GM12874 (cell line): ENCODE results near the gene CHD2.

Source experiments
- CTCF ChIP-seq: IDR thresholded peaks from 2 replicates; pipeline ENCODE4 v1.5.1; 2011; ENCODE audit warnings: low read depth, mild to moderate bottlenecking, control low read depth, low read length, moderate library complexity; ENCODE audit not compliant: insufficient read depth

CHD2 gene

DNA sequence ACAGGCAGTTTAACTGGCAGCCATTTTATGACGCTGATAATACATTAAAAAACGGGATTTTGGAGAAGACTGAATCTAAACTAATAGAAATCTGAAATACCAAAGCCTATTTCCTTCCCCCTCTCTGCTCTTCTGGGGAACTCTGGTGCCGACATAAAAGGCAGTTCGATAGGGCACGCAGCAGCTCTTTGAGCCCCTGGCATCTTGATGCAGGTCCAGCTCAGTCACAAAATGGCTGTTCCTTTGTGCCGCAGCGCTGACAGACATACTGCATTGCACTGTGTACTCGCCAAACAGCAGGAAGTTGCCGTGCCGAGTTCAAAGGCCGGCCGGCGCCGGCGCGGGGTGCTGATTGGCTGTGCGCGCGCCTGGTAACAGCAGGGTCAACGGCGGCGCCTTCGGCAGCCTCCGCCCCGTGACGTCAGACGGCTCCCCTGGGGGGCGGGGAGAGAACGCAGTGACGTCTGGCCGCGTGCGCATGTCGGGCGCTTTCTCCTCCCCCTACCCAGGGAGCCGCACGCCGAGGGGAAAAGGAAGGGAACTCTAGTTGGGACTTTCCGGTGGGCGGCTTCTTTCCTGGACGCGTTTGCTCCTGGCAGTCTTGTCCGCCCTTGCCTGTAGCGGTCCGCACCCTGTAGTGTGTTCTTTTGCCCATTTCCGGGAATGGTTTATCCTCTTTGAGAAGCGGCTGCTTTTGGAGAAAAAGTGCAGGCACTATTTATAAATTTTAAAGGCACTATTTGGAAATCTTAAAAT, 4.0 kb downstream of the CHD2 start:
- TF ChIP-seq CTCF = no peak

DNA sequence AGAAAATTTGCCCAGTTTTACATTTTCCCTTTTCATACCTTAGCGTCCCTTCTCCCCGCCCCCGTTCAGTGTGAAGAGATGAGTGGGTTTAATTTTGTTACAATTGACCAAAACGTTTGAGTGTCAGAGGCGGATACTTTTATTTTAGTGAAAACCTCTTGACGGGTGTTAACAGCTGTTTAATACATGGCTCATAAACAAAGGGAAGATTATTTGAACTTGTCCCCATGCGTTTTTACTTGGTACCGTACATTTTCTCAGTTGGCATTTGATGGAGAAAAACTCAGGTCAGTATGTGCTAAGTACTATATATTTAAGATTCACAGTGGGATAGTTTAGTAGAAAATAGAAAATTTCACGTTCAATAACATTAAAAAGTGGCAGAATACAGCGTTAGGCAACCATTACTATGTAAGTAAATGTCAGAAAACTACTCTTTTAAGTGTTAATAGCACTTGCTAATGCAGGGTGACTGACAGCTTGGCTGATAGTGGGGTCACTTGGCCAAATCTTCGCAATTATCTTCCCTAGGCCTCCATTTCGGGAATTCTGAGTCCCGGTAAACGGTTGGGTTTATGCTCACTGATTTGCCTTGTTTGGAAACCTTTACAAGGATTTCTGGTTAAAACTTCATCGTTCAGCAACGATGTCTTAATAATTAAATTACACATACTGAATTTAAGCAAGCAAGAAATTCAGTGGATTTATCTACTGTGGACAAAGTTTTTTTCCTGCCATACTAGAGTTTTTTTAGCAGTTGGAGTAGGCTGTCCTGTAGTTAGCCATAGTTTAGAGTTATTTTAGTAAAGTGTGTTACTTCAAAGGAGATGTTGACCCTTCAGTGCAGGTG, 4.8 kb downstream of the CHD2 start:
- no peak for TF ChIP-seq CTCF

- TF ChIP-seq CTCF = no peak
These were observed 5.9 kb downstream of the CHD2 start for GRCh38 chr15:92906020-92906419.

DNA sequence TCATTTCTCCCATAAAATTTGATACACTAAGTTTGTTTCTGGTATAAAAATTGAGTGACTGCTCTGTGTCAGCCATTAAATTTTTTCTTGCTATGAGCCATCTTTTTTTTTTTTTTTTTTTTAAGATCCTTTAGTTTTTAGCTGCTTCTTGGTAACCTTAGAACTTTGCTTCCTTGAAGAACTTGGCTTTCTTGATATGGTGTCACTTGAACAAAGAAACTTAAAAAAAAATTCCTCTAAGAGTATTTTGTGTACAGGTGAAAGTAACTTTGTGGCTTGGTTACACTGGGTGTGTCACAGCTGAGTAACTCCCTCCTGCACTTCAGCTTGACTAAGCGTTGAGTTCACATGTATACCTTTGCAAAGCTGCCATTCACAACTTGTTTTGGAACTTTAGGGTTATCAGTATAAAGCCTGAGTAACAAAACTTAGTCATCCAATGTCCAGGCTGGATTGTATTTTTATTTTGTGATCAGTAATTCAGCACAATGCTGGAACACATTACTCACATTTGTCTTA, 6.5 kb downstream of the CHD2 start:
- TF ChIP-seq CTCF = no peak

GRCh38 chr15:92907229-92907628, 7.1 kb downstream of the CHD2 start:
- TF ChIP-seq CTCF = no peak

- no peak for TF ChIP-seq CTCF
These were observed 8.0 kb downstream of the CHD2 start for GRCh38 chr15:92907896-92908712.

- TF ChIP-seq CTCF = no peak
These were observed 8.6 kb downstream of the CHD2 start for GRCh38 chr15:92908713-92909057.
